Myocyte (in vitro differentiated cells): ENCODE measurements around the gene ZNF831. TPM values are rescaled to one million over a fixed set of nuclear protein-coding genes. Genes with fewer than 3 reads are reported as not detected.

Experiments used
- DNase-seq: peaks from one replicate; pipeline ENCODE4 v3.0.0-alpha.2; 2012; ENCODE audit warnings: low read depth
- total RNA-seq: library from RNA; depleted of rRNA; stranded (reverse); fragments of >200 nt; gene quantifications from 2 replicates; pipeline ENCODE4 v1.2.3, GENCODE V29; 2014

The ZNF831 gene
- total RNA-seq, 1 donor from 2014 or later = not detected

DNA sequence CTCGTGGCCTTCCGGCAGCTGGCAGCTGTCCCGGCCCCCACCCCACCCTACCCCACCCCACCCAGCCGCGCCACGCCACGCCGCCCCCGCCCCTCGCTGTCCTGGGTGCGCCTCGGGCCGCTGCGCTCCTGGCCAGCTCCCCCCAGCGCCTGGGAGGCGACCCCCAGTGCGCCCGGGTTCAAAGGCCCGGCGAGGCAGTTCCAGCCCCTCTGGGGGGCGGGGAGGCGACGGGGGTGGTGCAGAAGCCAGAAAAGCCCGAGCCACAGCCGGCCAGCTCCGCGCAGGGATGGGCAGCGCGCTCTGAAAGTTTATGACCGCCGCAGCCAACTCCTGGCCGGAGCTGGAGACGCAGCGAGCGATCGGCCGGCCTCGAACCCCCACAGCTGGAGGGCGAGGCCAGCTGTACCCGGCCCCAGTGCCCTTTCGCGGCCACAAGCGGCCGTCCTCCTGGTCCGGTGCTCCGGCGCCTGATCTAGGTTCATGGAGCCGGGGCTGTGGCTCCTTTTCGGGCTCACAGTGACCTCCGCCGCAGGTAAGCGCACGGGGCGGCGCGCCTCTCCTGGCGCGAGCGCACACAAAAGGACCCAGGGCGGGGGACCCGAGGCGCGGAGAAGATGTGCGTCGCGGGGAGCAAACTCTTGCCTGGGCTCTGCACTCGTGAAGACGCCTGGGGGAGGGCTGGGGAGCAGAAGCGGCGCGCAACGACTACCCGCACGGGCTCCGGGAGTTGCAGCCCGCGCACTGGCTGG, 136.9 kb downstream of the ZNF831 start, which contains the start of gene EDN3:
EDN3 (plus strand) TSS at position 279 of the 749 bp plus-strand sequence; CDS start at position 481, 202 bp downstream.
- DNase-seq = no peak

GRCh38 chr20:59301343-59302007, 137.9 kb downstream of the ZNF831 start:
- no peak for DNase-seq

GRCh38 chr20:59305908-59306655, 142.5 kb downstream of the ZNF831 start:
- DNase-seq = no peak

DNA sequence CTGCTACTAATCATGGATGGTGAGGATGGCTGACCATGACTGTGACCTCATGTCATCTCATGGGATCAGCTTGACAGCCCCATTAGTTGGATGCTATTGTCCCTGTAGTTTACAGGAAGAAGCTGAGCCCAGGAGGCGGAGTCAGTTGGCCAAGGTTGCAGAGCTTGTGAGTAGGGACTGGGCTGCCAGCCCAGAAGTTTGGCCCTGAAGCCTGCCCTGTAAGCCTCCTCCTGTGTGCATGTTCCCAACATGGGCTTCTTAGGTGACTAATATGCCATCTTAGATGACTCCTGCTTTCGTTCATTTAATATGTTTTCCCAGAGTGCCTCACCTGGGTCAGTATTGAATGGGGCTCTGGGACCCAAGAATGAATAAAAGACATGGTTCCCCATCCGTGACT, 143.6 kb downstream of the ZNF831 start:
- DNase-seq = no peak

Other genes with a start within 250 kb of the ZNF831 start
- gene NELFCD, start 182.6 kb upstream of the ZNF831 start, total RNA-seq = 32.0 and 38.6 TPM in 2 replicates
- gene CTSZ, start 156.6 kb upstream of the ZNF831 start, total RNA-seq = 69.6 and 74.7 TPM in 2 replicates
- gene TUBB1, start 144.4 kb upstream of the ZNF831 start, total RNA-seq = not detected in 2 replicates
- gene ATP5F1E, start 131.5 kb upstream of the ZNF831 start, total RNA-seq = 24.7 and 29.0 TPM in 2 replicates
- 68.3 and 74.2 TPM in 2 replicates for gene PRELID3B, start 121.0 kb upstream of the ZNF831 start, total RNA-seq
- not detected in 2 replicates for gene EDN3, start 136.8 kb downstream of the ZNF831 start, total RNA-seq